ENCODE data around the gene COQ8A.

COQ8A gene

GRCh38 chr1:226940029-226940805 is at the start of gene COQ8A:
Gene COQ8A, plus strand, starts transcription at chr1:226940294. Its CDS starts 21,092 bp downstream, at chr1:226961386.
- peak; percentile 99 for DNase-seq (ENCODE audit: low spot score)

- DNase-seq (ENCODE audit: low spot score): no peak
These were observed 49.6 kb upstream of the COQ8A start for GRCh38 chr1:226890331-226891108.

GRCh38 chr1:226891346-226891745 is 48.7 kb upstream of the COQ8A start:
- no peak for DNase-seq (ENCODE audit: low spot score)

- no peak for DNase-seq (ENCODE audit: low spot score)
These were observed 48.1 kb upstream of the COQ8A start for GRCh38 chr1:226891846-226892523.

- DNase-seq (ENCODE audit: low spot score): no peak
These were observed 47.6 kb upstream of the COQ8A start for GRCh38 chr1:226892524-226892875.

GRCh38 chr1:226893936-226894335 is 46.2 kb upstream of the COQ8A start:
- no peak for DNase-seq (ENCODE audit: low spot score)

GRCh38 chr1:226894826-226895225 is 45.3 kb upstream of the COQ8A start:
- DNase-seq (ENCODE audit: low spot score): no peak

- no peak for DNase-seq (ENCODE audit: low spot score)
These were observed 44.5 kb upstream of the COQ8A start for GRCh38 chr1:226895644-226896043.

GRCh38 chr1:226898246-226898645 is 41.8 kb upstream of the COQ8A start:
- no peak for DNase-seq (ENCODE audit: low spot score)

- no peak for DNase-seq (ENCODE audit: low spot score)
These were observed 38.7 kb upstream of the COQ8A start for GRCh38 chr1:226901421-226901820.

GRCh38 chr1:226902601-226903000 is 37.5 kb upstream of the COQ8A start:
- DNase-seq (ENCODE audit: low spot score): no peak

GRCh38 chr1:226903819-226904716 is 36.0 kb upstream of the COQ8A start:
- DNase-seq (ENCODE audit: low spot score): no peak

- DNase-seq (ENCODE audit: low spot score): no peak
These were observed 35.3 kb upstream of the COQ8A start for GRCh38 chr1:226904772-226905171.

GRCh38 chr1:226908419-226908818 is 31.7 kb upstream of the COQ8A start:
- DNase-seq (ENCODE audit: low spot score): no peak

- DNase-seq (ENCODE audit: low spot score): no peak
These were observed 31.2 kb upstream of the COQ8A start for GRCh38 chr1:226908913-226909312.

GRCh38 chr1:226912587-226913176 is 27.4 kb upstream of the COQ8A start:
- peak; percentile 50 for DNase-seq (ENCODE audit: low spot score)

- DNase-seq (ENCODE audit: low spot score): no peak
These were observed 24.5 kb upstream of the COQ8A start for GRCh38 chr1:226915672-226915995.

GRCh38 chr1:226916497-226916896 is 23.6 kb upstream of the COQ8A start:
- no peak for DNase-seq (ENCODE audit: low spot score)

- no peak for DNase-seq (ENCODE audit: low spot score)
These were observed 20.5 kb upstream of the COQ8A start for GRCh38 chr1:226919587-226919986.

GRCh38 chr1:226919995-226920394 is 20.1 kb upstream of the COQ8A start:
- no peak for DNase-seq (ENCODE audit: low spot score)

- no peak for DNase-seq (ENCODE audit: low spot score)
These were observed 19.6 kb upstream of the COQ8A start for GRCh38 chr1:226920446-226920894.

- DNase-seq (ENCODE audit: low spot score): no peak
These were observed 18.6 kb upstream of the COQ8A start for GRCh38 chr1:226921504-226921903.
